Measurements from ENCODE around the gene PRPF38B. TPM values are rescaled to one million over a fixed set of nuclear protein-coding genes. Genes with fewer than 3 reads are reported as not detected.
A peak's percentile ranks its signal among the peaks of the same experiment; 100 is the strongest.

Gene PRPF38B
- total and polyA plus RNA-seq, 9 of the 15 experiments (the other 6 are each of a cell fraction or from before 2014, with no cell fraction given), result 25.3 to 85.5 (median 66.4) TPM

DNA sequence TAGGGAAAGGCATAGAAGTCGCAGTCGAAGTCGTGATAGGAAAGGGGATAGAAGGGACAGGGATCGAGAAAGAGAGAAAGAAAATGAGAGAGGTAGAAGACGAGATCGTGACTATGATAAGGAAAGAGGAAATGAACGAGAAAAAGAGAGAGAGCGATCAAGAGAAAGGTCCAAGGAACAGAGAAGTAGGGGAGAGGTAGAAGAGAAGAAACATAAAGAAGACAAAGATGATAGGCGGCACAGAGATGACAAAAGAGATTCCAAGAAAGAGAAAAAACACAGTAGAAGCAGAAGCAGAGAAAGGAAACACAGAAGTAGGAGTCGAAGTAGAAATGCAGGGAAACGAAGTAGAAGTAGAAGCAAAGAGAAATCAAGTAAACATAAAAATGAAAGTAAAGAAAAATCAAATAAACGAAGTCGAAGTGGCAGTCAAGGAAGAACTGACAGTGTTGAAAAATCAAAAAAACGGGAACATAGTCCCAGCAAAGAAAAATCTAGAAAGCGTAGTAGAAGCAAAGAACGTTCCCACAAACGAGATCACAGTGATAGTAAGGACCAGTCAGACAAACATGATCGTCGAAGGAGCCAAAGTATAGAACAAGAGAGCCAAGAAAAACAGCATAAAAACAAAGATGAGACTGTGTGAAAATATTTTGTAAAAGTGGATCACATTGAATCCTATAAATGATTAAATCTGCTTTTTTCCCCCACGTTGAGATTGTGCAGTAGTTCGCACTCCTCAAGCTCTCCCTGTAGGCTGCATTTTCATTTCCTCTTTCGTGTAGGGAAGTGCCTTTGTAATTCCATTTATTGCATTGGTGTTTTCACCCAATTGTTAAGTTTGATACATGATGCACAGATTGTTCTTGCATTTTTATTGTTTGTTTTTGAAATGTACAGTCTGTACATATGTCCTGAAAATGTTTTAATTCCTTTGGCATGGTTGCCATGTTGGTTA is 7.5 kb downstream of the PRPF38B start (continued):
- no peak for TF ChIP-seq ZNF609 (CRISPR knock-in tag; IDR thresholded peaks at IDR 0.05; ENCODE audit: borderline replicate concordance)
- 0 out of 2 replicates have a peak, but pooled peaks have one; percentile 35 for TF ChIP-seq EHMT2 (IDR thresholded peaks at IDR 0.05)
- no peak for TF ChIP-seq ZKSCAN3 (CRISPR knock-in tag; IDR thresholded peaks at IDR 0.05)
- TF ChIP-seq XRCC5 (IDR thresholded peaks at IDR 0.05; ENCODE audit: low read depth, low read length), result no peak
- no peak for TF ChIP-seq ZZZ3 (IDR thresholded peaks at IDR 0.05)
- TF ChIP-seq ZKSCAN8 (CRISPR knock-in tag; IDR thresholded peaks at IDR 0.05), result no peak
- TF ChIP-seq, protein P1, sequence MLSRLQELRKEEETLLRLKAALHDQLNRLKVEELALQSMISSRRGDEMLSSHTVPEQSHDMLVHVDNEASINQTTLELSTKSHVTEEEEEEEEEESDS (CRISPR knock-in tag; IDR thresholded peaks at IDR 0.05), result no peak
- TF ChIP-seq ATF1 (CRISPR knock-in tag; IDR thresholded peaks at IDR 0.05), result no peak
- no peak for TF ChIP-seq ATF1 (tag; IDR thresholded peaks at IDR 0.05)
- no peak for TF ChIP-seq ETV6 (IDR thresholded peaks at IDR 0.05; ENCODE audit: borderline replicate concordance in 1 of 2, low read depth in 2 of 2, low read length in 1 of 2)
- no peak for TF ChIP-seq ETV6 (CRISPR knock-in tag; IDR thresholded peaks at IDR 0.05; ENCODE audit: borderline replicate concordance)
- 0 out of 4 replicates have a peak, but pooled peaks of 1 of the 2 experiments have one; percentile 54 for TF ChIP-seq BCLAF1 (IDR thresholded peaks at IDR 0.05; ENCODE audit: borderline replicate concordance in 1 of 2, control insufficient read depth in 1 of 2, low read depth in 2 of 2, low read length in 1 of 2)
- TF ChIP-seq ARHGAP35 (IDR thresholded peaks at IDR 0.05; ENCODE audit: partially characterized antibody), result peak; percentile 58
- TF ChIP-seq, protein P2, sequence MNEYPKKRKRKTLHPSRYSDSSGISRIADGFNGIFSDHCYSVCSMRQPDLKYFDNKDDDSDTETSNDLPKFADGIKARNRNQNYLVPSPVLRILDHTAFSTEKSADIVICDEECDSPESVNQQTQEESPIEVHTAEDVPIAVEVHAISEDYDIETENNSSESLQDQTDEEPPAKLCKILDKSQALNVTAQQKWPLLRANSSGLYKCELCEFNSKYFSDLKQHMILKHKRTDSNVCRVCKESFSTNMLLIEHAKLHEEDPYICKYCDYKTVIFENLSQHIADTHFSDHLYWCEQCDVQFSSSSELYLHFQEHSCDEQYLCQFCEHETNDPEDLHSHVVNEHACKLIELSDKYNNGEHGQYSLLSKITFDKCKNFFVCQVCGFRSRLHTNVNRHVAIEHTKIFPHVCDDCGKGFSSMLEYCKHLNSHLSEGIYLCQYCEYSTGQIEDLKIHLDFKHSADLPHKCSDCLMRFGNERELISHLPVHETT (CRISPR knock-in tag; conservative IDR thresholded peaks at IDR 0.05 in 1 of 2, IDR thresholded peaks at IDR 0.05 in 1 of 2), result no peak
- TF ChIP-seq HNRNPLL (IDR thresholded peaks at IDR 0.05; ENCODE audit: low read depth, low read length, poor library complexity, severe bottlenecking), result no peak
- TF ChIP-seq ZNF644 (tag; IDR thresholded peaks at IDR 0.05; ENCODE audit: low read depth), result no peak
- TF ChIP-seq CBX1 (IDR thresholded peaks at IDR 0.05; ENCODE audit: low read depth), result no peak

All from K562 (cell line).